SK-N-SH treated with all-trans-retinoic acid at 6 μM for 48 hours (cell line): Measurements from ENCODE around the gene KDM4C.

Experiments
- ATAC-seq: fragments of 200-7000 bp; cut with Tn5 transposase; 3 replicates; pipeline ENCODE4 v1.9.1; 2020; ENCODE audit warnings: mild to moderate bottlenecking, moderate library complexity
- ARNTL ChIP-seq: fragments of 450-650 bp; formaldehyde crosslinking; IDR thresholded peaks from 2 replicates; pipeline ENCODE4 v1.5.0; 2020; ENCODE audit warnings: low read depth, mild to moderate bottlenecking, moderate library complexity, borderline replicate concordance
- BACH2 ChIP-seq: fragments of 250-450 bp; sonication (Bioruptor Pico); IDR thresholded peaks from 2 replicates; pipeline ENCODE4 v1.9.0; 2021; ENCODE audit warnings: mild to moderate bottlenecking, borderline replicate concordance
- ESRRG ChIP-seq: fragments of 250-450 bp; sonication (Bioruptor Pico); IDR thresholded peaks from 2 replicates; pipeline ENCODE4 v1.6.1; 2021; ENCODE audit warnings: mild to moderate bottlenecking
- GLIS3 ChIP-seq: fragments of 250-450 bp; sonication (Bioruptor Pico); IDR thresholded peaks from 2 replicates; pipeline ENCODE4 v1.5.0; 2020; ENCODE audit warnings: mild to moderate bottlenecking, moderate library complexity
- ISL1 ChIP-seq: fragments of 250-450 bp; sonication (Bioruptor Pico); IDR thresholded peaks from 2 replicates; pipeline ENCODE4 v2.1.2; 2022; ENCODE audit warnings: mild to moderate bottlenecking, moderate library complexity
- OSR1 ChIP-seq: fragments of 250-450 bp; sonication (Bioruptor Pico); IDR thresholded peaks from 2 replicates; pipeline ENCODE4 v1.8.0; 2022; ENCODE audit warnings: moderate library complexity, mild to moderate bottlenecking, inconsistent platforms
- PPARA ChIP-seq: fragments of 250-450 bp; sonication (Bioruptor Pico); IDR thresholded peaks from 2 replicates; pipeline ENCODE4 v1.5.0; 2020; ENCODE audit warnings: mild to moderate bottlenecking, borderline replicate concordance
- RARB ChIP-seq: fragments of 250-450 bp; sonication (Bioruptor Pico); IDR thresholded peaks from 2 replicates; pipeline ENCODE4 v1.8.0; 2021; ENCODE audit warnings: mild to moderate bottlenecking, moderate library complexity
- SNAI2 ChIP-seq: fragments of 250-450 bp; sonication (Bioruptor Pico); IDR thresholded peaks from 2 replicates; pipeline ENCODE4 v1.5.0; 2020; ENCODE audit warnings: mild to moderate bottlenecking, moderate library complexity
- TCF4 ChIP-seq: fragments of 250-450 bp; sonication (Bioruptor Pico); IDR thresholded peaks from 2 replicates; pipeline ENCODE4 v1.8.0; 2021; ENCODE audit warnings: mild to moderate bottlenecking, moderate library complexity, borderline replicate concordance
- TOX ChIP-seq: fragments of 250-450 bp; sonication (Bioruptor Pico); IDR thresholded peaks from 2 replicates; pipeline ENCODE4 v1.8.0; 2021; ENCODE audit warnings: mild to moderate bottlenecking, moderate library complexity, borderline replicate concordance
- ZC3H10 ChIP-seq: fragments of 250-450 bp; sonication (Bioruptor Pico); IDR thresholded peaks from 2 replicates; pipeline ENCODE4 v1.5.1; 2021; ENCODE audit warnings: mild to moderate bottlenecking, moderate library complexity
- ZFP3 ChIP-seq: fragments of 250-450 bp; sonication (Bioruptor Pico); IDR thresholded peaks from 2 replicates; pipeline ENCODE4 v1.5.0; 2020; ENCODE audit warnings: mild to moderate bottlenecking, moderate library complexity
- ZFP30 ChIP-seq: fragments of 450-650 bp; formaldehyde crosslinking; IDR thresholded peaks from 2 replicates; pipeline ENCODE4 v1.5.0; 2022; ENCODE audit warnings: mild to moderate bottlenecking, moderate library complexity
- ZNF565 ChIP-seq: fragments of 450-650 bp; formaldehyde crosslinking; conservative IDR thresholded peaks from 2 replicates; pipeline ENCODE4 v1.5.0; 2020; ENCODE audit warnings: low read depth, mild to moderate bottlenecking, moderate library complexity
- ZNF70 ChIP-seq: fragments of 450-650 bp; formaldehyde crosslinking; IDR thresholded peaks from 2 replicates; pipeline ENCODE4 v1.5.0; 2020; ENCODE audit warnings: mild to moderate bottlenecking, moderate library complexity
- ZNF8 ChIP-seq: fragments of 450-650 bp; formaldehyde crosslinking; IDR thresholded peaks from 2 replicates; pipeline ENCODE4 v1.5.0; 2020; ENCODE audit warnings: mild to moderate bottlenecking, moderate library complexity
- TF ChIP-seq, protein P1 (sequence below): fragments of 250-450 bp; sonication (Bioruptor Pico); IDR thresholded peaks from 2 replicates; pipeline ENCODE4 v1.5.1; 2021; ENCODE audit warnings: mild to moderate bottlenecking, moderate library complexity
- TF ChIP-seq, protein P2 (sequence below): fragments of 250-450 bp; sonication (Bioruptor Pico); IDR thresholded peaks from 2 replicates; pipeline ENCODE4 v1.8.0; 2020; ENCODE audit warnings: mild to moderate bottlenecking, moderate library complexity, borderline replicate concordance
- TF ChIP-seq, protein P3 (sequence below): fragments of 250-450 bp; sonication (Bioruptor Pico); IDR thresholded peaks from 2 replicates; pipeline ENCODE4 v1.5.1; 2020; ENCODE audit warnings: low read depth, mild to moderate bottlenecking, moderate library complexity
- TF ChIP-seq, protein P4 (sequence below): fragments of 250-450 bp; sonication (Bioruptor Pico); IDR thresholded peaks from 2 replicates; pipeline ENCODE4 v1.5.0; 2020; ENCODE audit warnings: mild to moderate bottlenecking, moderate library complexity
- TF ChIP-seq, protein P5 (sequence below): fragments of 250-450 bp; sonication (Bioruptor Pico); IDR thresholded peaks from 2 replicates; pipeline ENCODE4 v1.8.0; 2021; ENCODE audit warnings: low read depth, mild to moderate bottlenecking, moderate library complexity, borderline replicate concordance

Gene KDM4C

DNA sequence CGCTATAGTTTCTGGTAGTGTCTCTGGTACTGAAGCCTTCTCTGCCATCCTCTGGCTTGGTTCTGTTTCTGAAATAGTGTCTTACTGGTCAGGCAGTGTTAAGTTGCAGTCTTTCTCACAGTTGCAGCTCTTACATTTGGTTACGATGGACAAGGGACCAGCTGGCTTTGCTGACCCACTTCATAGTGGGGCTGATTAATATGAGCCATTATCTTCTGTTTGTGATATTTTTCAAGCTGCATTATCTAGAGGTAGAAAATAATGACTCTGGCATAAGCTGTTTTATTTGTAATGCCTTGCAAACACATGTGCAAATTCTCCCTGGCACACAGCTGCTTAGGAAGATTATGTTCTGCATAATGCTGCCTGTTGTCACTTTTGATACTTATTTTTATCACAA, 199.1 kb downstream of the KDM4C start:
- TF ChIP-seq GLIS3 (no peak), TCF4 (peak; percentile 70)
- no peak; the same call in 2 of the 3 replicates for ATAC-seq

DNA sequence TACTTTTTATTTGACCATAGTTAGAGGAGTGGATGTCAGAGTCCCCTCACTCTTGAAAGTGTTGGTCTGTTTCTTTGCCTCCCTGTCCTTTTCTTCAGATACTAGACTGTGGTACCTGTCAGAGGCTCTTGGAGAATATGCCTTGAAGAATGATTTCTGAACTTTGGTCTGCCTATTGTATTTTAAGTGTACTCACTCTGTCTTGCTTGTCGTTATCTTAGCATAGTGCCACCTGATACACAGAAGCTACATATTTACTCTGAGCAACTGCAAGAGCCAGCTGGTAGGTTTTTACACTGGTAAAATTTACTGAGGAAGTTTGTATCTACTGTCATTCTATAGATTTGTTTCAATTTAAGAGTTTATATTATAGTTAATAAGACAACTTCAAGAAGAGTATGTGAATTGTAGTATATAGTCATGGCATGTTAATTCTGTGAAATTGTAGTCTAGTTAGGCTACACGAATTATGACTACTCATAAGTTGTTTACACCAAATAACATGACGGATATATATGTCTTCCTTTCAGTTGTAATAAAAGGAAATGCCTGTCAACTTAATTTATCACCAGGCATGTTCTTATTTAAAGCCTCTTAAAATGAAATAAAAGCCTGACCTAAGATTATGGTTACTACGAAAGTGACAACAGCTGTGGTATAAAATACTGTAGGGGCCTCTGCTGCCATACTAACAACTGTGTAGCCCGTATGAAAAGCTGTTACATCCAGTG, 201.7 kb downstream of the KDM4C start:
- ATAC-seq = no peak
- TF ChIP-seq, protein P1, sequence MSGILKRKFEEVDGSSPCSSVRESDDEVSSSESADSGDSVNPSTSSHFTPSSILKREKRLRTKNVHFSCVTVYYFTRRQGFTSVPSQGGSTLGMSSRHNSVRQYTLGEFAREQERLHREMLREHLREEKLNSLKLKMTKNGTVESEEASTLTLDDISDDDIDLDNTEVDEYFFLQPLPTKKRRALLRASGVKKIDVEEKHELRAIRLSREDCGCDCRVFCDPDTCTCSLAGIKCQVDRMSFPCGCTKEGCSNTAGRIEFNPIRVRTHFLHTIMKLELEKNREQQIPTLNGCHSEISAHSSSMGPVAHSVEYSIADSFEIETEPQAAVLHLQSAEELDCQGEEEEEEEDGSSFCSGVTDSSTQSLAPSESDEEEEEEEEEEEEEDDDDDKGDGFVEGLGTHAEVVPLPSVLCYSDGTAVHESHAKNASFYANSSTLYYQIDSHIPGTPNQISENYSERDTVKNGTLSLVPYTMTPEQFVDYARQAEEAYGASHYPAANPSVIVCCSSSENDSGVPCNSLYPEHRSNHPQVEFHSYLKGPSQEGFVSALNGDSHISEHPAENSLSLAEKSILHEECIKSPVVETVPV (CRISPR knock-in tag) = no peak
- no peak for TF ChIP-seq TOX
- TF ChIP-seq ZC3H10 (CRISPR knock-in tag) = no peak
- TF ChIP-seq ZNF565 (CRISPR knock-in tag) = no peak
- TF ChIP-seq TCF4 = no peak
- TF ChIP-seq RARB (CRISPR knock-in tag) = no peak
- TF ChIP-seq BACH2 (CRISPR knock-in tag) = no peak
- TF ChIP-seq, protein P2, sequence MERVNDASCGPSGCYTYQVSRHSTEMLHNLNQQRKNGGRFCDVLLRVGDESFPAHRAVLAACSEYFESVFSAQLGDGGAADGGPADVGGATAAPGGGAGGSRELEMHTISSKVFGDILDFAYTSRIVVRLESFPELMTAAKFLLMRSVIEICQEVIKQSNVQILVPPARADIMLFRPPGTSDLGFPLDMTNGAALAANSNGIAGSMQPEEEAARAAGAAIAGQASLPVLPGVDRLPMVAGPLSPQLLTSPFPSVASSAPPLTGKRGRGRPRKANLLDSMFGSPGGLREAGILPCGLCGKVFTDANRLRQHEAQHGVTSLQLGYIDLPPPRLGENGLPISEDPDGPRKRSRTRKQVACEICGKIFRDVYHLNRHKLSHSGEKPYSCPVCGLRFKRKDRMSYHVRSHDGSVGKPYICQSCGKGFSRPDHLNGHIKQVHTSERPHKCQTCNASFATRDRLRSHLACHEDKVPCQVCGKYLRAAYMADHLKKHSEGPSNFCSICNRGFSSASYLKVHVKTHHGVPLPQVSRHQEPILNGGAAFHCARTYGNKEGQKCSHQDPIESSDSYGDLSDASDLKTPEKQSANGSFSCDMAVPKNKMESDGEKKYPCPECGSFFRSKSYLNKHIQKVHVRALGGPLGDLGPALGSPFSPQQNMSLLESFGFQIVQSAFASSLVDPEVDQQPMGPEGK (CRISPR knock-in tag) = no peak
- TF ChIP-seq, protein P3, sequence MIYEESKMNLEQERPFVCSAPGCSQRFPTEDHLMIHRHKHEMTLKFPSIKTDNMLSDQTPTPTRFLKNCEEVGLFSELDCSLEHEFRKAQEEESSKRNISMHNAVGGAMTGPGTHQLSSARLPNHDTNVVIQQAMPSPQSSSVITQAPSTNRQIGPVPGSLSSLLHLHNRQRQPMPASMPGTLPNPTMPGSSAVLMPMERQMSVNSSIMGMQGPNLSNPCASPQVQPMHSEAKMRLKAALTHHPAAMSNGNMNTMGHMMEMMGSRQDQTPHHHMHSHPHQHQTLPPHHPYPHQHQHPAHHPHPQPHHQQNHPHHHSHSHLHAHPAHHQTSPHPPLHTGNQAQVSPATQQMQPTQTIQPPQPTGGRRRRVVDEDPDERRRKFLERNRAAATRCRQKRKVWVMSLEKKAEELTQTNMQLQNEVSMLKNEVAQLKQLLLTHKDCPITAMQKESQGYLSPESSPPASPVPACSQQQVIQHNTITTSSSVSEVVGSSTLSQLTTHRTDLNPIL (CRISPR knock-in tag) = no peak
- TF ChIP-seq, protein P4, sequence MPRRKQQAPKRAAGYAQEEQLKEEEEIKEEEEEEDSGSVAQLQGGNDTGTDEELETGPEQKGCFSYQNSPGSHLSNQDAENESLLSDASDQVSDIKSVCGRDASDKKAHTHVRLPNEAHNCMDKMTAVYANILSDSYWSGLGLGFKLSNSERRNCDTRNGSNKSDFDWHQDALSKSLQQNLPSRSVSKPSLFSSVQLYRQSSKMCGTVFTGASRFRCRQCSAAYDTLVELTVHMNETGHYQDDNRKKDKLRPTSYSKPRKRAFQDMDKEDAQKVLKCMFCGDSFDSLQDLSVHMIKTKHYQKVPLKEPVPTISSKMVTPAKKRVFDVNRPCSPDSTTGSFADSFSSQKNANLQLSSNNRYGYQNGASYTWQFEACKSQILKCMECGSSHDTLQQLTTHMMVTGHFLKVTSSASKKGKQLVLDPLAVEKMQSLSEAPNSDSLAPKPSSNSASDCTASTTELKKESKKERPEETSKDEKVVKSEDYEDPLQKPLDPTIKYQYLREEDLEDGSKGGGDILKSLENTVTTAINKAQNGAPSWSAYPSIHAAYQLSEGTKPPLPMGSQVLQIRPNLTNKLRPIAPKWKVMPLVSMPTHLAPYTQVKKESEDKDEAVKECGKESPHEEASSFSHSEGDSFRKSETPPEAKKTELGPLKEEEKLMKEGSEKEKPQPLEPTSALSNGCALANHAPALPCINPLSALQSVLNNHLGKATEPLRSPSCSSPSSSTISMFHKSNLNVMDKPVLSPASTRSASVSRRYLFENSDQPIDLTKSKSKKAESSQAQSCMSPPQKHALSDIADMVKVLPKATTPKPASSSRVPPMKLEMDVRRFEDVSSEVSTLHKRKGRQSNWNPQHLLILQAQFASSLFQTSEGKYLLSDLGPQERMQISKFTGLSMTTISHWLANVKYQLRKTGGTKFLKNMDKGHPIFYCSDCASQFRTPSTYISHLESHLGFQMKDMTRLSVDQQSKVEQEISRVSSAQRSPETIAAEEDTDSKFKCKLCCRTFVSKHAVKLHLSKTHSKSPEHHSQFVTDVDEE (CRISPR knock-in tag) = no peak
- no peak for TF ChIP-seq GLIS3
- no peak for TF ChIP-seq ZNF70 (CRISPR knock-in tag)
- no peak for TF ChIP-seq ARNTL
- TF ChIP-seq ZNF8 (CRISPR knock-in tag) = no peak
- TF ChIP-seq OSR1 (CRISPR knock-in tag) = no peak
- TF ChIP-seq SNAI2 (CRISPR knock-in tag) = no peak
- no peak for TF ChIP-seq ISL1
- TF ChIP-seq, protein P5, sequence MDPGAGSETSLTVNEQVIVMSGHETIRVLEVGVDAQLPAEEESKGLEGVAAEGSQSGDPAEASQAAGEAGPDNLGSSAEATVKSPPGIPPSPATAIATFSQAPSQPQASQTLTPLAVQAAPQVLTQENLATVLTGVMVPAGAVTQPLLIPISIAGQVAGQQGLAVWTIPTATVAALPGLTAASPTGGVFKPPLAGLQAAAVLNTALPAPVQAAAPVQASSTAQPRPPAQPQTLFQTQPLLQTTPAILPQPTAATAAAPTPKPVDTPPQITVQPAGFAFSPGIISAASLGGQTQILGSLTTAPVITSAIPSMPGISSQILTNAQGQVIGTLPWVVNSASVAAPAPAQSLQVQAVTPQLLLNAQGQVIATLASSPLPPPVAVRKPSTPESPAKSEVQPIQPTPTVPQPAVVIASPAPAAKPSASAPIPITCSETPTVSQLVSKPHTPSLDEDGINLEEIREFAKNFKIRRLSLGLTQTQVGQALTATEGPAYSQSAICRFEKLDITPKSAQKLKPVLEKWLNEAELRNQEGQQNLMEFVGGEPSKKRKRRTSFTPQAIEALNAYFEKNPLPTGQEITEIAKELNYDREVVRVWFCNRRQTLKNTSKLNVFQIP (CRISPR knock-in tag) = no peak
- no peak for TF ChIP-seq ESRRG (CRISPR knock-in tag)
- TF ChIP-seq ZFP3 (CRISPR knock-in tag) = no peak

DNA sequence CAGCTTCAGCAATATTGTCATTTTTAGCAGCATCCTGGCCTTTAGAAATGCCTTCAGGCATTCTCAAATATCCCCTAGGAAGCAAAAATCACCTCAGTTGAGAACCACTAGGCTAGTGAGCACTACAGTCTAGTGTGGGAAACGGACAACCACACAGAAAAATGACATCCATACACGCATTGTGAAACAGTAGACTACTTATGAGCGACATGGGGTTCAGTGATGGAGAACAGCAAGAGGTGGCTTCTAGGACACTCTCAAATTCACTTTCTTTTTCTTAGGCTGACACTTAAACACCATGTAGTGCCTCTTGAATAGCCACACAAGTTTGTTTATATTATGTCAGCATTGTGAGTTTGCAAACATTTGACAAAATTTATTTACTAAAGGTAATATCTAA, 203.0 kb downstream of the KDM4C start:
- no peak for ATAC-seq
- no peak for TF ChIP-seq ZFP30
- TF ChIP-seq TOX = no peak
- TF ChIP-seq, protein P5 (CRISPR knock-in tag) = no peak
- no peak for TF ChIP-seq ZFP3 (CRISPR knock-in tag)
- TF ChIP-seq ISL1 = no peak
- TF ChIP-seq TCF4 = no peak
- no peak for TF ChIP-seq PPARA (CRISPR knock-in tag)
- no peak for TF ChIP-seq BACH2 (CRISPR knock-in tag)
- TF ChIP-seq ZC3H10 (CRISPR knock-in tag) = no peak
- no peak for TF ChIP-seq ZNF70 (CRISPR knock-in tag)
- TF ChIP-seq ARNTL = no peak
- TF ChIP-seq ESRRG (CRISPR knock-in tag) = no peak
- TF ChIP-seq, protein P3 (CRISPR knock-in tag) = no peak
- TF ChIP-seq OSR1 (CRISPR knock-in tag) = no peak
- TF ChIP-seq GLIS3 = no peak
